Fibroblast of gingiva (primary cell): ENCODE data around the gene CEP152.

Source experiments
- DNase-seq: peaks from one replicate; pipeline ENCODE4 v3.0.0-alpha.2; 2011; ENCODE audit warnings: low read depth

CEP152 gene

GRCh38 chr15:48765022-48765421, 45.8 kb downstream of the CEP152 start:
- DNase-seq, result no peak

DNA sequence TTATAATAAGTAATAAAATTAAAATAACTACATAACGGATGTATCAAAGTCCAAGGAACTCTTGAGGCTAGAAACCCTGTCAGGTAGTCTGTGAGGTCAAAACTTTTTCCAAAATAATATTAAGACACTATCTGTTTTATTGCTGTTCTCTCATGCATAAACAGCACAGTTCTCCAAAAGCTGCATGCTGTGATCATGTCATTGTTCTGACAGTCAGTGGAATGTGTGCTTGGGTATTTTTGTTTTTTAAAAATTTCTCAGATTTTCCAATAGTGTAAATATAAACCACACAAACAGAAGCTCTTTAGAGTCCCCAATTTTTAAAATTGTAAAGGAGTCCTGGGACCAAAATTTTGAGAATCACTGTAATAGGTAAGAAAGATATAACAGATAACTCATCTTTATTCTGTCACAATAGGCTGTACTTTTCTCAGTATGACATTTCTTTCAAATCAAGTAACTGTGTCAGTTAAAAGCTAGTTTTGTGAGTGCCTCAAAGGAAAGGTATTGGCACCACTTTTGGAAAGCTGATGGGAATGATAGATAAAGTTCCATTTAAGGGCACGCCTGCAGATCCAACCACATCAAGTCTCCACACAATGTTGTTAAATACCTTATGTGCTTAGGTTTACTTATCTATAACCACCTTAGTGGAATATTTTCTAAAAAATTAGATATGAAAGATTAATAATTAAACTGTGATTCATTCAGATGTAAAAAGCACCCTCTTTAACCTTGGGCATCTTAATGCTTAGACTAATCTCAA, 49.3 kb downstream of the CEP152 start:
- DNase-seq, result no peak

- no peak for DNase-seq
Observed at GRCh38 chr15:48759921-48760320, 50.9 kb downstream of the CEP152 start.

DNA sequence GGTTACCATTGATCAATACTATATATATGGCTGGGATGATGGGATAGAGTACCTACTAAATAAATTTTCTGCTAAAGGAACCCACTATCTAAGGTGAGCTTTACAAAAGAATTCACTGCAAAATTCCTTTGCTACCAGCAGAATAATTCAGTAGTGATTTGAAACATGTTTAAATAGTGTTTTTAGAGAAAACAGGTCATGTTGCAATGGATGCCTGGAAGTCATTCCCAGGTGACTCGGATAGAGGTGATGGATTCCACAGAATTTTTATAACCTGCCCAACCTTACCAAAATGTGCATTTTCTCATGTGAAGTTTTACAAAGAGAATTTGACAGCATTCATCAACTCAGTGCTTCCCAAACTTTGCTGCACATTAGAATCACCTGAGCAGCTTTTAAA, 53.2 kb downstream of the CEP152 start:
- no peak for DNase-seq

GRCh38 chr15:48754011-48754410, 56.9 kb downstream of the CEP152 start:
- no peak for DNase-seq

DNA sequence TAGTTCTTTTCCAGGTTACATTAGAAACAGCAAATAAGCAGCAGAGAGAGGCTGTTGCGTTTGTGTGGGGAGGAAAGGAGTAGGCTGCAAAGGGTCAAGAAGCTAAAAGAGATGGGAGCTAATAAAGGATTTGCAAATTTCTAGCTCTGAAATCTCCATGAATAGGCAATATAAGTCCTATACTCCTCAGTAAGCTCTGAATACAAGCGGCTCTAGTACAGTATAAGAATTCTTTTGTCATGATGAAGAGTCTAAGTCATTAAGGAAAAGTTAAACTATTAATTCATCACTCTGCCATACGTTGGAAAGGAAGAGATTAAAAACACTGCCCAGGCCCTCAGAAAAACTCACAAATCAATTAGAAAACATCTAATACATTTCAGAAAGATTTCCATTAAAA, 59.3 kb downstream of the CEP152 start:
- no peak for DNase-seq

DNA sequence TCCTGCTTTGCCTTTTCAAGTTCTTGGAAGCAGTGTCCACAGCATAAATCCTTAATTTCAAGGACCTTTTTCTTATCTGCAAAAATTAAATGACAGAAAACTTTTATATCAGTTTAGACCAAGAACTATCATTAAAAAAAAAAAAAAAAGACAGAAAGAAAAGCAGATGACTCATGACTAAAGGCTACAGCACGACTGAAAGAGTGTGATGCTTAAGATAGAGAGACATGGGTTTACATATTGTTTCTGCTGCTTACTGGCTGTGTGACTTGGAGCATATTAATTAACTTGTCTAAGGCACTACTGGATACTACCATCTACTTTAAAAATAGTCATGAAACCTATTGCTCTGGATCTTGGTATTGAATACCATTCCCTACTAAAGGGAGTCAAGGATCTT, 62.3 kb downstream of the CEP152 start:
- no peak for DNase-seq

DNA sequence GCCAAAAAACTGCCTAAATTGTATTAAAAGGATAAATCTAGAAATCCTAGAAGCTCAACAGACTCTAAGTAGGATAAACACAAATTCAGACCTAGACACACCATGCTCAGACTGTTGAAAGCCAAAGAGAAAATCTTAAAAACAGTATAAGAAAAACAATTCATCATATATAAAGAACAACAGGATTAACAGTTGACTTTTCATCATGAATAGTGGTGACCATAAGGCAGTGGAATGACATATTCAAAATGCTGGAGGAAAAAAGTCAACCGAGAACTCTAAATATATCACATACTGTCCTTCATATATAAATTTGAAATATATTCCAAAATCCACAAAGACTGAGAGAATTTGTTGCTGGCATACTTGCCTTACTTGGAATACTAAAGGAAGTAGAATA, 77.3 kb downstream of the CEP152 start:
- no peak for DNase-seq

- no peak for DNase-seq
Observed at GRCh38 chr15:48730506-48730905, 80.4 kb downstream of the CEP152 start.

GRCh38 chr15:48723969-48724368, 86.9 kb downstream of the CEP152 start:
- no peak for DNase-seq

DNA sequence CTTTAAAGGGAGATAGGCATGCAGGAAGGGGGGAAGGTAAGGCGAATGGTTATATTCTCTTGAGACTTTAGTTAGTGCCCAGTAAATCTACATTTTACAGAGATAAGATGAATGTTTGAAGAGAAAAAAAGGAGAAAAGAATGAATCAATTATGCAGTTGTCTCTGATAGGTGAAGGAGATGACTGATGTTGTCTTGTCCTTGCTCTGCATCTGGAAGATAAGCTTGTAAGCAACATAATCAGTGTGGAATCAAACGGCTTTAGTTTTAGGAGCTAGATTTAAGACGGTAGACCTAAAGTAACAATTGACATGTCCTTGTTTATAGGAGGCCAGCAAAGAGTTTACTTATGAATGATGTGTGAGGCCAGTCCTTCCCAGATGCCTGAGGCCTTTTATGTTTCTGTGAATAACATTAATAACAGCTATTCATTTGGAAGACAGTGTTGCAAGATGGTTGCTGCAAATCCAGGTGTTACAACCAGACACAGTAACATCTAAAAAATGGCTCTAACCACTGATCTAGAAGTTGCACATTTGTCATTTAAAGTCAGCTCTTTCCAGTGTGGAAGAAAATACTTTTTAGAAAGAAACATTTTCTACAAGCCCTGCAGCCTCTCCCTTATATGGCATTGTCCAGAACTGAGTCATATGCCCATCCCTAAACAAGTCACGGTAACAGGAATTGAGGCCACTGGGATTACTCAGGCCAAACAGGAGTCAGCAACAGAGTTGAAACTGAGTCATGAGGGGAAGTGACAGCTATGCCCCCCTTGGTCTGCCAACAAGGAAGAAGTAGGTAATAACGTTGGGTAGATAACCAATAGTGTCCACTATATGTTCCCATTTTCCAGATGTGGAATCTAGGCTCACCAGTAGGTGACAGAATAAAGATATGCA, 87.9 kb downstream of the CEP152 start:
- DNase-seq, result peak; percentile 65

GRCh38 chr15:48721061-48721810, 89.6 kb downstream of the CEP152 start:
- DNase-seq, result peak; percentile 86

DNA sequence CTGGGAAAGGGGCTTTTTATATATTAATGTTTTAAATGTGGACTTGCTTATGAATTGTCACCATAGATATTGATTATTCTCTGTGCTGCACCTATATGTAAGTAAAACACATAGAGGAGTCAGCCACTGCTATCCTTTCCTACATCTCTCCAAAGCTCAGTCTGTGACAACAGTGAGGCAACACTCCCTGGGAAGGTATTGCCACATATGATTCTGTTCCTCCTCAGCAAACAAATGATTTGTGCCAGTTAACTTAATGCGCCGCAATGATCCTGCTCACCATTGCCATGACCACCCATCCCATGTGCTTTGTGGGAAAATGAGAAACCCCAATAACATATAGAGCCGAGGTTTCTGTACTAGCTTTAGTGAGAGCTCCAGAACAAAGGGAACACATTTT, 90.2 kb downstream of the CEP152 start:
- peak; percentile 84 for DNase-seq

DNA sequence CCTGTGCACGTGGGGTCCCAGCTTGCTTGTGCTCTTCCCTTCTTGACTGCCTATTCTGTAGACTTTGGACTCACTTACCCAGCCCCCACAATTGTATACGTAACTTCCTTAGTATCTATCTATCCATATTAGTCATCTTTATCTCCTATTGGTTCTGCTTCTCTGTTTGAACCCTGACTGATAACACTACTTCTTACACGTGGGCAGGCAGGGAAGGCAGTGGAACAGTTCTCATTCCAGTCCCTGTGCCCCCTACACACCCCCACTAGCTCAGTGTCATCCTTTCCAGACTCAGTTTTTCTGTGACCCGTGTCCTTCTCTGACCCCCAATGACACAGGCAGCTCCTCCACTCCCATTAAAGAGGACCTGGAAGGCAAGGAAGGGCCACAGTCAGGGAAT, 91.2 kb downstream of the CEP152 start:
- no peak for DNase-seq

- peak; percentile 31 for DNase-seq
Observed at GRCh38 chr15:48718646-48719045, 92.2 kb downstream of the CEP152 start.

GRCh38 chr15:48717458-48717857, 93.4 kb downstream of the CEP152 start:
- DNase-seq, result peak; percentile 49

DNA sequence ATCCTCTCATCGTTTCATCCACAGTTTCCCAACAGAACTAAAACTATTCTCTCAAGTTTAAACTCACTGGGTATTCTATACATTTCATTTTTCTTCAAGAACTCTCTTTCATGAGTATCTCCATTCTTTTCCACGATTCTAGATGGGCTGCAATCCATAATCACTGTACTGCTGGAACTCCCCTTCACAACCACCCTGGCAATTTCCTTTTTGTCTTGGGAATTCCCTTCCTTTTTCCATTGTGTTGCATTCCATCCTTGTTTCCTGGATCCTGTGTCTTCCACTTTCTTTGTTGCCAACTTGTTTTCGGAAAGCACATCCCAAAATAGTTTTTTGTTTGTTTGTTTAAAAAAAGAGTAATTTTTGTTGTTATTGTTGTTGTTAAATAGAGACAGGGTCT, 98.3 kb downstream of the CEP152 start:
- no peak for DNase-seq

GRCh38 chr15:48710952-48711495, 99.8 kb downstream of the CEP152 start:
- DNase-seq, result peak; percentile 82

GRCh38 chr15:48708641-48709040, 102.2 kb downstream of the CEP152 start:
- no peak for DNase-seq

DNA sequence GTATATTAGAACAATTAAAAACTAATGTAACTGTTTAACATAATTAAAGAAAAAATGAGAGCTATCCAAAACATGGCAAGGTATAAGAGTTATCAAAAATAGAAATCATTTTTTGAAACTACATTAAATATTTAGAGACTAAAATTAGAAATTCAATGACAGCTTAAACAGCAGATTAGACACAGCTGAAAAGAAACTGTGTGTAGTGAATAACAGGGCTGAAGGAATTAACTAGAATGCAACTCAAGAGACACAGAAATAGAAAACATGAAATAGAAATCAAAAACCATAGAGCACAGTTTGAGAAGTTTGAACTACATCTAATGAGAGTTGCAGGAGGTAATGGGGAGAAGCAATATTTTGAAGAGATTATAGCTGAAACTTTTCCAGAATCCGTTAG, 105.5 kb downstream of the CEP152 start:
- DNase-seq, result no peak

DNA sequence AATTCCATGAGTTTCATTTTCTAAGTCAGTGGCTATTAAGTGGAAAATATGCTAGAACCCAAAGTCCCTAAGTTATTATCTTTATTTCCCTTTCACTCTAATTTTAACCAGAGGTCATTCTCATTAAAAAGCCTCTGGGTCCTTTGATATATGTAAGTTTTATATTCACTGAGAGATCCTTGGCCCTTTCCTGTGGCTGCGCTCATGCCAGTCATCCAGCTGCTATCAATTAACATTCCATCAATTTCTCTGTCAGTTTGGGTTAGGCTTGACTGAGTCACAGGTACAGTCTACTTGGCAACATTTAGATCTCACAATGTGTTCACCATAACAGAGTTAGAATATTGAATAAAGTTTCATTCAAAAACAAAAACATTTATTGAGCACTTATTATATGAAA, 107.3 kb downstream of the CEP152 start:
- DNase-seq, result peak; percentile 46

DNA sequence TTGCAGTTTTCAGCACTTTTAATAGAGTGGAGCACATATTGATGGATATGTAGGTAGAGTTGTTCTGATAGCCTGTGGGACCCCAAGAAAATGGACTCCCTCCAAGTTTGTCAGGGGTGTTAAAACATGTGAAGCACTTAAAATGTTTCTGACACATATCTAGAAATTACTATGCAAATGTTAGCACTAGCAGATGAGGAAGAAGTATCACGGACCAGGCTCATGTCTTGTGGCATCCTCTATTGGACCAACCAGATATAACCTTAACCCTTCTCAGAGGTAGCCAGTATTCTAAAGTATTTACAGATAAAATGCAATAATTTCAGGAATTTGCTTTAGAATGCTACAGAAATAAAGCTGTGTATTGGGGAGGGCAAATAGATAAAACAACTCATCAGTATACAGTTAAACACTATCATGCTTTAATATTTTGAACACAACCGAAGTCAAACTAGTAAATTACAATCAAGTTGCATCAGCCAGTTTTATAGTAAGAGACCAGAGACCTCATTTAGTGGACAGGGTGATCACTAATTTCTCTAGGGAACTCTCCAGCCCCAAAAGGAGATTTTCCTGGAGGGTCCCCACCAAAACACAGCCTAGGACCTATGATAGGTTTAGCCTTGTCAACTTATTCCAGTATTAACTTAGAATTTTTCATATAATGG, 108.2 kb downstream of the CEP152 start:
- DNase-seq, result no peak
